ENCODE measurements around the gene EDDM13.

GRCh38 chr19:56272161-56272798, at the start of gene EDDM13:
- TF ChIP-seq TOX (CRISPR knock-in tag; IDR thresholded peaks at IDR 0.05; ENCODE audit: borderline replicate concordance) (no peak), ZNF70 (CRISPR knock-in tag; IDR thresholded peaks at IDR 0.05) (no peak), ZC3H10 (CRISPR knock-in tag; IDR thresholded peaks at IDR 0.05) (no peak), SNAI2 (CRISPR knock-in tag; IDR thresholded peaks at IDR 0.05) (no peak), BACH2 (CRISPR knock-in tag; IDR thresholded peaks at IDR 0.05; ENCODE audit: borderline replicate concordance) (no peak), ISL1 (CRISPR knock-in tag; IDR thresholded peaks at IDR 0.05) (no peak), ZNF8 (CRISPR knock-in tag; IDR thresholded peaks at IDR 0.05) (no peak), ZFP30 (CRISPR knock-in tag; IDR thresholded peaks at IDR 0.05) (no peak), RARB (CRISPR knock-in tag; IDR thresholded peaks at IDR 0.05) (no peak), CSRNP3 (CRISPR knock-in tag; IDR thresholded peaks at IDR 0.05) (no peak), ARNTL (CRISPR knock-in tag; IDR thresholded peaks at IDR 0.05; ENCODE audit: borderline replicate concordance, low read depth) (no peak), PPARA (CRISPR knock-in tag; IDR thresholded peaks at IDR 0.05; ENCODE audit: borderline replicate concordance) (no peak)
- TF ChIP-seq, protein P1, sequence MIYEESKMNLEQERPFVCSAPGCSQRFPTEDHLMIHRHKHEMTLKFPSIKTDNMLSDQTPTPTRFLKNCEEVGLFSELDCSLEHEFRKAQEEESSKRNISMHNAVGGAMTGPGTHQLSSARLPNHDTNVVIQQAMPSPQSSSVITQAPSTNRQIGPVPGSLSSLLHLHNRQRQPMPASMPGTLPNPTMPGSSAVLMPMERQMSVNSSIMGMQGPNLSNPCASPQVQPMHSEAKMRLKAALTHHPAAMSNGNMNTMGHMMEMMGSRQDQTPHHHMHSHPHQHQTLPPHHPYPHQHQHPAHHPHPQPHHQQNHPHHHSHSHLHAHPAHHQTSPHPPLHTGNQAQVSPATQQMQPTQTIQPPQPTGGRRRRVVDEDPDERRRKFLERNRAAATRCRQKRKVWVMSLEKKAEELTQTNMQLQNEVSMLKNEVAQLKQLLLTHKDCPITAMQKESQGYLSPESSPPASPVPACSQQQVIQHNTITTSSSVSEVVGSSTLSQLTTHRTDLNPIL (CRISPR knock-in tag; IDR thresholded peaks at IDR 0.05; ENCODE audit: low read depth), result no peak
- TF ChIP-seq, protein P2, sequence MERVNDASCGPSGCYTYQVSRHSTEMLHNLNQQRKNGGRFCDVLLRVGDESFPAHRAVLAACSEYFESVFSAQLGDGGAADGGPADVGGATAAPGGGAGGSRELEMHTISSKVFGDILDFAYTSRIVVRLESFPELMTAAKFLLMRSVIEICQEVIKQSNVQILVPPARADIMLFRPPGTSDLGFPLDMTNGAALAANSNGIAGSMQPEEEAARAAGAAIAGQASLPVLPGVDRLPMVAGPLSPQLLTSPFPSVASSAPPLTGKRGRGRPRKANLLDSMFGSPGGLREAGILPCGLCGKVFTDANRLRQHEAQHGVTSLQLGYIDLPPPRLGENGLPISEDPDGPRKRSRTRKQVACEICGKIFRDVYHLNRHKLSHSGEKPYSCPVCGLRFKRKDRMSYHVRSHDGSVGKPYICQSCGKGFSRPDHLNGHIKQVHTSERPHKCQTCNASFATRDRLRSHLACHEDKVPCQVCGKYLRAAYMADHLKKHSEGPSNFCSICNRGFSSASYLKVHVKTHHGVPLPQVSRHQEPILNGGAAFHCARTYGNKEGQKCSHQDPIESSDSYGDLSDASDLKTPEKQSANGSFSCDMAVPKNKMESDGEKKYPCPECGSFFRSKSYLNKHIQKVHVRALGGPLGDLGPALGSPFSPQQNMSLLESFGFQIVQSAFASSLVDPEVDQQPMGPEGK (CRISPR knock-in tag; IDR thresholded peaks at IDR 0.05; ENCODE audit: borderline replicate concordance), result no peak

All from SK-N-SH treated with all-trans-retinoic acid at 6 μM for 48 hours (cell line).